OCI-LY1 (cell line): Measurements from ENCODE around the gene TNIP1.

Source experiments
- H2AFZ ChIP-seq: fragments of 200-600 bp; sonication (generic), shearing (Covaris generic); 2 replicates; pipeline ENCODE4 v1.6.0; 2014; ENCODE audit warnings: antibody characterized with exemption, mild to moderate bottlenecking, low read length
- H3F3A ChIP-seq: fragments of 200-600 bp; sonication (generic), shearing (Covaris generic); 2 replicates; pipeline ENCODE4 v1.6.0; 2014; ENCODE audit warnings: mild to moderate bottlenecking, antibody characterized with exemption, low read length, moderate library complexity; ENCODE audit not compliant: insufficient read depth
- H3K27ac ChIP-seq: fragments of 200-600 bp; sonication (generic); 2 replicates; pipeline ENCODE4 v1.5.1; 2014; ENCODE audit warnings: low read length, mixed run types, mild to moderate bottlenecking, low read depth; ENCODE audit not compliant: poor library complexity, severe bottlenecking
- H3K27me3 ChIP-seq: fragments of 200-600 bp; sonication (generic); 2 replicates; pipeline ENCODE4 v1.6.0; 2014; ENCODE audit warnings: antibody characterized with exemption, mild to moderate bottlenecking, low read length, moderate library complexity; ENCODE audit not compliant: insufficient read depth
- H3K36me3 ChIP-seq: fragments of 200-600 bp; sonication (generic); 2 replicates; pipeline ENCODE4 v1.6.1; 2014; ENCODE audit warnings: mild to moderate bottlenecking, antibody characterized with exemption, low read length, moderate library complexity, mixed read lengths; ENCODE audit not compliant: insufficient read depth
- H3K4me1 ChIP-seq: fragments of 200-600 bp; sonication (generic); 2 replicates; pipeline ENCODE4 v1.5.1; 2014; ENCODE audit warnings: mild to moderate bottlenecking, low read length, moderate library complexity; ENCODE audit not compliant: insufficient read depth, severe bottlenecking
- H3K4me2 ChIP-seq: fragments of 200-600 bp; sonication (generic), shearing (Covaris generic); 2 replicates; pipeline ENCODE4 v1.6.1; 2014; ENCODE audit warnings: low read length
- H3K4me3 ChIP-seq: fragments of 200-600 bp; sonication (generic); 2 replicates; pipeline ENCODE4 v1.5.1; 2014; ENCODE audit warnings: low read length, low read depth, mild to moderate bottlenecking, mixed read lengths; ENCODE audit not compliant: poor library complexity, severe bottlenecking
- H3K79me2 ChIP-seq: fragments of 200-600 bp; shearing (Covaris generic); 2 replicates; pipeline ENCODE4 v1.6.1; 2016; ENCODE audit warnings: mixed run types, low read length, mixed read lengths; ENCODE audit not compliant: insufficient read depth
- H3K9ac ChIP-seq: fragments of 200-600 bp; sonication (generic), shearing (Covaris generic); 2 replicates; pipeline ENCODE4 v1.6.1; 2014; ENCODE audit warnings: mild to moderate bottlenecking, low read length, mixed read lengths
- H3K9me2 ChIP-seq: fragments of 200-600 bp; sonication (generic), shearing (Covaris generic); 2 replicates; pipeline ENCODE4 v1.6.1; 2014; ENCODE audit warnings: low read depth, mild to moderate bottlenecking, low read length, mixed read lengths
- H3K9me3 ChIP-seq: fragments of 200-600 bp; shearing (Covaris generic); 2 replicates; pipeline ENCODE4 v1.6.1; 2014; ENCODE audit warnings: low read length, mixed read lengths
- H4K20me1 ChIP-seq: fragments of 200-600 bp; sonication (generic), shearing (Covaris generic); 2 replicates; pipeline ENCODE4 v1.6.0; 2016; ENCODE audit warnings: mild to moderate bottlenecking, low read length; ENCODE audit not compliant: insufficient read depth
- EZH2 ChIP-seq: fragments of 200-600 bp; sonication (generic), shearing (Covaris generic); IDR thresholded peaks from 2 replicates; pipeline ENCODE4 v1.8.0; 2017; ENCODE audit warnings: borderline replicate concordance, mixed run types, mild to moderate bottlenecking, antibody characterized with exemption, low read length, moderate library complexity, mixed read lengths
- TF ChIP-seq, protein P1 (sequence below): fragments of 200-600 bp; sonication (generic), shearing (Covaris generic); IDR thresholded peaks from 2 replicates; pipeline ENCODE4 v1.5.1; 2017; ENCODE audit warnings: mild to moderate bottlenecking, antibody characterized with exemption, low read length, moderate library complexity, mixed read lengths

TNIP1 gene

DNA sequence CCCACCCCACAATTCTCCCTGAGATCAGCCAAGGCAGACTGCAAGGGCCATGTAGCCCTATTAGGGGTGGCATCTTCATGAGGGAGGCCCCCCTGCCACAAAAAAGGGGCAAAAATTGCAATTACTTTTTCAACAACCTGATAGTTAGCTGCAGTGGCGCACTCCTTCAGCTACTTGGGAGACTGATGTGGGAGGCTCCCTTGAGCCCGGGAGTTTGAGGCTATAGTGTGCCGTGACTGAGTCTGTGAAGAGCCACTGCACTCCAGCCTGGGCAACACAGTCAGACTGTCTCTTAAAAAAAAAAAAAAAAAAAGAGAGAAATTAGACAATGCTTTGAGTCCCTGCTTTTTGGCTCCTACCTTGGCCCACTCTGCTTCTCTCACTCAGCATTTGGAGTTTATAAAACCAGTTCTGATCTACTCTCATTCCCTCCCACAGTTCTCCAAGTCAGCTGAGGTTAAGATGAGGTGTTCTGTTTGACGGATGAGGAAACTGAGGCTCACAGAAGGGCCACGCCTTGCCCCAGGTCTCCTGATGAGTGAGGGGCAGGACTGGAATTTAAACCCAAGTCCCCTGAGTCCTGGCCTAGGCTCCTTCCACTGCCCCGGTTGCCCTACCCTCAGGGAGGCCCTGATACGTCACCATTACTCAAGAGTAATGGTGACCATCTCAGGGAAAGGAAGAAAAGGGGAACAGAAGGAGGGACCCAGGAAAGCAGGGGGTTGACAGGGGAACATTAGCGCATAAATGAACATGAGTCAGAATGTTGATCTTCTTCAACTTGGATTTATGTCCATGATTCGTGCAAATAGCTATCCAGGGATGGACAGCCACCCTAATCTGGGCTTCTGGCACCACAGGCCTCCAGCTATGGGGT lies 51.4 kb downstream of the TNIP1 start:
- Histone ChIP-seq H3K36me3 (peaks cover 92% of the 10 kb centered on the region), H3K27me3 (no peaks in the 10 kb centered on the region), H3K4me2 (no peak overlapping the region), H3K4me1 (no peaks in the 10 kb centered on the region), H3F3A (no peaks in the 10 kb centered on the region), H3K9me2 (no peaks in the 10 kb centered on the region), H3K27ac (no peak overlapping the region), H3K9me3 (no peaks in the 10 kb centered on the region), H4K20me1 (no peaks in the 10 kb centered on the region), H3K79me2 (no peaks in the 10 kb centered on the region), H3K9ac (no peak overlapping the region), H2AFZ (no peak overlapping the region), H3K4me3 (no peak overlapping the region)
- TF ChIP-seq, protein P1, sequence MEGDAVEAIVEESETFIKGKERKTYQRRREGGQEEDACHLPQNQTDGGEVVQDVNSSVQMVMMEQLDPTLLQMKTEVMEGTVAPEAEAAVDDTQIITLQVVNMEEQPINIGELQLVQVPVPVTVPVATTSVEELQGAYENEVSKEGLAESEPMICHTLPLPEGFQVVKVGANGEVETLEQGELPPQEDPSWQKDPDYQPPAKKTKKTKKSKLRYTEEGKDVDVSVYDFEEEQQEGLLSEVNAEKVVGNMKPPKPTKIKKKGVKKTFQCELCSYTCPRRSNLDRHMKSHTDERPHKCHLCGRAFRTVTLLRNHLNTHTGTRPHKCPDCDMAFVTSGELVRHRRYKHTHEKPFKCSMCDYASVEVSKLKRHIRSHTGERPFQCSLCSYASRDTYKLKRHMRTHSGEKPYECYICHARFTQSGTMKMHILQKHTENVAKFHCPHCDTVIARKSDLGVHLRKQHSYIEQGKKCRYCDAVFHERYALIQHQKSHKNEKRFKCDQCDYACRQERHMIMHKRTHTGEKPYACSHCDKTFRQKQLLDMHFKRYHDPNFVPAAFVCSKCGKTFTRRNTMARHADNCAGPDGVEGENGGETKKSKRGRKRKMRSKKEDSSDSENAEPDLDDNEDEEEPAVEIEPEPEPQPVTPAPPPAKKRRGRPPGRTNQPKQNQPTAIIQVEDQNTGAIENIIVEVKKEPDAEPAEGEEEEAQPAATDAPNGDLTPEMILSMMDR = no peak
- TF ChIP-seq EZH2 = no peak

DNA sequence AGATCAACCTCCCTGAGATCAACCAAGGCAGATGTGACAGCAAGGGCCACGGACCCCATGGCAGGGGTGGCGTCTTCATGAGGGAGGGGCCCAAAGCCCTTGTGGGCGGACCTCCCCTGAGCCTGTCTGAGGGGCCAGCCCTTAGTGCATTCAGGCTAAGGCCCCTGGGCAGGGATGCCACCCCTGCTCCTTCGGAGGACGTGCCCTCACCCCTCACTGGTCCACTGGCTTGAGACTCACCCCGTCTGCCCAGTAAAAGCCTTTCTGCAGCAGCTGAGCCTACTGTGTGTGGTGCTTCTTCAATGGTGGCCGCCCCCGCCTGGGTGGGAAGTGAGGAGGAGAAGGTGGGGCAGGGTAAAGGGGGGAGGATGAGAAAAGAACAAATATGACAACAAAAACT lies 52.1 kb downstream of the TNIP1 start:
- Histone ChIP-seq H2AFZ (no peak overlapping the region), H3K36me3 (peaks cover 85% of the 10 kb centered on the region), H3K4me3 (no peak overlapping the region), H3K4me1 (no peaks in the 10 kb centered on the region), H3K9me3 (no peaks in the 10 kb centered on the region), H3K9me2 (no peaks in the 10 kb centered on the region), H3K79me2 (no peaks in the 10 kb centered on the region), H3K27ac (no peak overlapping the region), H3K27me3 (no peaks in the 10 kb centered on the region), H4K20me1 (no peaks in the 10 kb centered on the region), H3K4me2 (no peak overlapping the region), H3K9ac (no peak overlapping the region), H3F3A (no peaks in the 10 kb centered on the region)
- no peak for TF ChIP-seq EZH2
- TF ChIP-seq, protein P1 = no peak

DNA sequence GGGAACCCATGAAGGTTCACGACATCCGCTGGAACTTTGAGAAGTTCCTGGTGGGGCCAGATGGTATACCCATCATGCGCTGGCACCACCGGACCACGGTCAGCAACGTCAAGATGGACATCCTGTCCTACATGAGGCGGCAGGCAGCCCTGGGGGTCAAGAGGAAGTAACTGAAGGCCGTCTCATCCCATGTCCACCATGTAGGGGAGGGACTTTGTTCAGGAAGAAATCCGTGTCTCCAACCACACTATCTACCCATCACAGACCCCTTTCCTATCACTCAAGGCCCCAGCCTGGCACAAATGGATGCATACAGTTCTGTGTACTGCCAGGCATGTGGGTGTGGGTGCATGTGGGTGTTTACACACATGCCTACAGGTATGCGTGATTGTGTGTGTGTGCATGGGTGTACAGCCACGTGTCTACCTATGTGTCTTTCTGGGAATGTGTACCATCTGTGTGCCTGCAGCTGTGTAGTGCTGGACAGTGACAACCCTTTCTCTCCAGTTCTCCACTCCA lies 52.8 kb downstream of the TNIP1 start:
- Histone ChIP-seq H3K9me3 (no peaks in the 10 kb centered on the region), H4K20me1 (no peaks in the 10 kb centered on the region), H3K36me3 (peaks cover 78% of the 10 kb centered on the region), H3K27ac (no peak overlapping the region), H3F3A (no peaks in the 10 kb centered on the region), H3K9ac (no peak overlapping the region), H3K27me3 (no peaks in the 10 kb centered on the region), H3K4me2 (no peak overlapping the region), H3K4me3 (no peak overlapping the region), H3K4me1 (no peaks in the 10 kb centered on the region), H3K79me2 (no peaks in the 10 kb centered on the region), H2AFZ (no peak overlapping the region), H3K9me2 (no peaks in the 10 kb centered on the region)
- TF ChIP-seq EZH2 = no peak
- TF ChIP-seq, protein P1 = no peak
